ENCODE data around the gene SPESP1. TPM values are rescaled to one million over a fixed set of nuclear protein-coding genes. Genes with fewer than 3 reads are reported as not detected.

SPESP1 gene
- total RNA-seq, 4 donors from 2014 or later: 1.1 to 2.1 (median 1.4) TPM; not detected in 1

GRCh38 chr15:68989541-68990230 lies 59.4 kb downstream of the SPESP1 start:
- Histone ChIP-seq H3K27ac (no peak overlapping the region), H3K4me1 (peaks cover 0 to 22% (median 9%) of the 10 kb centered on the region in 3 donors), H3K9me3 (no peaks in the 10 kb centered on the region), H3K27me3 (peaks cover 0 to 39% (median 0%) of the 10 kb centered on the region in 4 donors), H3K4me3 (no peak overlapping the region), H3K36me3 (no peaks in the 10 kb centered on the region)
- WGBS, 2 donors: 85 to 100% methylated on average over 1 of the region's 2 CpGs
- TF ChIP-seq POLR2A (IDR thresholded peaks at IDR 0.05) (no peak), CTCF (IDR thresholded peaks at IDR 0.05) (no peak)
- DNase-seq: no peak
- intact Hi-C loops (cut with DNase I): no loop called here

- Histone ChIP-seq H3K36me3 (no peaks in the 10 kb centered on the region), H3K4me1 (peaks cover 0 to 22% (median 9%) of the 10 kb centered on the region in 3 donors), H3K4me3 (no peak overlapping the region), H3K27ac (no peak overlapping the region), H3K9me3 (no peaks in the 10 kb centered on the region), H3K27me3 (peaks cover 0 to 36% (median 0%) of the 10 kb centered on the region in 4 donors)
- WGBS, 2 donors: 52 to 71% methylated on average over 4 to 6 of the region's 7 CpGs
- TF ChIP-seq POLR2A (IDR thresholded peaks at IDR 0.05): no peak
- no peak for TF ChIP-seq CTCF (IDR thresholded peaks at IDR 0.05)
- no peak for DNase-seq
- intact Hi-C loops (cut with DNase I): no loop called here
Observed at GRCh38 chr15:68990231-68990991, 60.1 kb downstream of the SPESP1 start.

- H3K27ac ChIP-seq: no peak overlapping the region
- intact Hi-C loops (cut with DNase I): no loop called here
- no peak overlapping the region for H3K4me3 ChIP-seq
- H3K9me3 ChIP-seq: no peaks in the 10 kb centered on the region
- H3K36me3 ChIP-seq: no peaks in the 10 kb centered on the region
- H3K27me3 ChIP-seq: peaks cover 0 to 33% (median 0%) of the 10 kb centered on the region in 4 donors
- TF ChIP-seq POLR2A (IDR thresholded peaks at IDR 0.05): no peak
- 77% methylated on average over 5 of the region's 5 CpGs; no CpG with 5 or more reads in 1 of the 2 donors for WGBS, 2 donors
- DNase-seq: no peak
- peaks cover 0 to 22% (median 9%) of the 10 kb centered on the region in 3 donors for H3K4me1 ChIP-seq
Observed at GRCh38 chr15:68990992-68991500, 60.7 kb downstream of the SPESP1 start.

- Histone ChIP-seq H3K27ac (no peak overlapping the region), H3K4me1 (peaks cover 0 to 22% (median 9%) of the 10 kb centered on the region in 3 donors), H3K9me3 (no peaks in the 10 kb centered on the region), H3K27me3 (peaks cover 0 to 30% (median 0%) of the 10 kb centered on the region in 4 donors), H3K4me3 (no peak overlapping the region), H3K36me3 (no peaks in the 10 kb centered on the region)
- TF ChIP-seq POLR2A (IDR thresholded peaks at IDR 0.05) (no peak), CTCF (IDR thresholded peaks at IDR 0.05) (no peak)
- WGBS, 2 donors: 34 to 37% methylated on average over 4 of the region's 4 CpGs
- DNase-seq: no peak
- intact Hi-C loops (cut with DNase I): no loop called here
Observed at GRCh38 chr15:68991723-68992122, 61.4 kb downstream of the SPESP1 start.

- Histone ChIP-seq H3K27me3 (peaks cover 0 to 21% (median 0%) of the 10 kb centered on the region in 4 donors), H3K36me3 (no peaks in the 10 kb centered on the region), H3K4me1 (peaks cover 0 to 22% (median 9%) of the 10 kb centered on the region in 3 donors), H3K9me3 (no peaks in the 10 kb centered on the region), H3K27ac (no peak overlapping the region), H3K4me3 (no peak overlapping the region)
- 91 to 92% methylated on average over 6 of the region's 6 CpGs for WGBS, 2 donors
- DNase-seq: no peak
- TF ChIP-seq CTCF (IDR thresholded peaks at IDR 0.05) (no peak), POLR2A (IDR thresholded peaks at IDR 0.05) (no peak)
- intact Hi-C loops (cut with DNase I): no loop called here
Observed at GRCh38 chr15:68992696-68993095, 62.4 kb downstream of the SPESP1 start.

Measured in esophagus squamous epithelium (tissue), 5 donors.